ENCODE results near the gene ADCY9. TPM values are rescaled to one million over a fixed set of nuclear protein-coding genes. Genes with fewer than 3 reads are reported as not detected.

Gene ADCY9
- total and polyA plus RNA-seq, 2 donors (not counting 1 experiment from before 2014, with no cell fraction given): 1.7 to 2.1 TPM

DNA sequence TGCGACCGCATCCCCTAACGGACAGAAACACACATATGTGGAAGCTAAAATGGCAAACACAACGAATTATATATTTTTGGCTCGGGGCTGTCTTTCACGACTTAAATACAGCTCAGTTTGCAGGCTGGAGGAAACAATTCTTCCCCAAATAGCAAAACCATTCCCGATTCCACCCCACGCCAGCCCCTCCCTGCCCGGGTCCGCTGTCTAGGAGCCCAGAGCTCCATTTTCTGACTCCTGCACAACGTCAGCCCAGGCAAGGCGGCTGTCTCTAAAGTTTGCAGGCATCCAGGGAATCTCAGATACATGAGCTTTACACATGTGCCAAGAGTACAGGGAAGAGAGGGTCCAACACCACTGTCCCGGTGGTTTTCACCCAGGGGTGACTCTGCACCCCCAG is 110.5 kb downstream of the ADCY9 start:
- no peaks in the 10 kb centered on the region for H3K79me2 ChIP-seq (ENCODE audit: control insufficient read depth, insufficient read depth, low read length)
- ATAC-seq (ENCODE audit: low read depth) (no peak), DNase-seq (no peak)
- no peaks in the 10 kb centered on the region for H3K4me1 ChIP-seq (ENCODE audit: control insufficient read depth in 2 of 2, insufficient read depth in 2 of 2, low read length in 2 of 2)
- WGBS (ENCODE audit: insufficient coverage): 92% methylated on average over 13 of the region's 13 CpGs
- H3K4me2 ChIP-seq (replicated peaks; ENCODE audit: low read depth, low read length, poor library complexity, severe bottlenecking): no peak overlapping the region
- no peak overlapping the region for H3K9ac ChIP-seq (ENCODE audit: low read length)
- Mint-ChIP-seq H3K4me1 (no peaks in the 10 kb centered on the region), H3K4me3 (no peak overlapping the region), H3K27ac (no peak overlapping the region), H3K9me3 (ENCODE audit: insufficient read depth) (no peaks in the 10 kb centered on the region), H3K27me3 (no peaks in the 10 kb centered on the region)
- POLR2A ChIA-PET: no interaction called here
- H3K4me3 ChIP-seq (ENCODE audit: control extremely low read depth in 1 of 5, extremely low read depth in 1 of 5, insufficient read depth in 1 of 5, low read depth in 2 of 5, low read length in 4 of 5): no peak overlapping the region
- H2AFZ ChIP-seq (ENCODE audit: insufficient read depth, low read depth, low read length, poor library complexity, severe bottlenecking): no peak overlapping the region
- no peaks in the 10 kb centered on the region for H3K36me3 ChIP-seq (replicated peaks in 1 of 2; ENCODE audit: control extremely low read depth in 1 of 2, control insufficient read depth in 1 of 2, extremely low read depth in 1 of 2, insufficient read depth in 2 of 2, low read length in 1 of 2)
- CTCF ChIA-PET: interaction anchor here (0.5 to 1.3 kb wide), 2 partner anchors 46 to 248 kb away, joined by 3 read pairs; no protein-coding TSS in a partner anchor
- intact Hi-C loops (cut with micrococcal nuclease): no loop called here
- no peak overlapping the region for H3K27ac ChIP-seq (ENCODE audit: low read length in 2 of 2)
- H4K20me1 ChIP-seq (ENCODE audit: control insufficient read depth, insufficient read depth, low read length, poor library complexity, severe bottlenecking): no peaks in the 10 kb centered on the region
- no peaks in the 10 kb centered on the region for H3K27me3 ChIP-seq (replicated peaks in 1 of 4; ENCODE audit: control extremely low read depth in 1 of 4, control insufficient read depth in 3 of 4, insufficient read depth in 4 of 4, low read length in 3 of 4)
- no peaks in the 10 kb centered on the region for H3K9me3 ChIP-seq (ENCODE audit: control extremely low read depth in 1 of 3, control insufficient read depth in 2 of 3, insufficient read depth in 1 of 3, low read length in 2 of 3)
- TF ChIP-seq, protein P1, sequence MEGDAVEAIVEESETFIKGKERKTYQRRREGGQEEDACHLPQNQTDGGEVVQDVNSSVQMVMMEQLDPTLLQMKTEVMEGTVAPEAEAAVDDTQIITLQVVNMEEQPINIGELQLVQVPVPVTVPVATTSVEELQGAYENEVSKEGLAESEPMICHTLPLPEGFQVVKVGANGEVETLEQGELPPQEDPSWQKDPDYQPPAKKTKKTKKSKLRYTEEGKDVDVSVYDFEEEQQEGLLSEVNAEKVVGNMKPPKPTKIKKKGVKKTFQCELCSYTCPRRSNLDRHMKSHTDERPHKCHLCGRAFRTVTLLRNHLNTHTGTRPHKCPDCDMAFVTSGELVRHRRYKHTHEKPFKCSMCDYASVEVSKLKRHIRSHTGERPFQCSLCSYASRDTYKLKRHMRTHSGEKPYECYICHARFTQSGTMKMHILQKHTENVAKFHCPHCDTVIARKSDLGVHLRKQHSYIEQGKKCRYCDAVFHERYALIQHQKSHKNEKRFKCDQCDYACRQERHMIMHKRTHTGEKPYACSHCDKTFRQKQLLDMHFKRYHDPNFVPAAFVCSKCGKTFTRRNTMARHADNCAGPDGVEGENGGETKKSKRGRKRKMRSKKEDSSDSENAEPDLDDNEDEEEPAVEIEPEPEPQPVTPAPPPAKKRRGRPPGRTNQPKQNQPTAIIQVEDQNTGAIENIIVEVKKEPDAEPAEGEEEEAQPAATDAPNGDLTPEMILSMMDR (IDR thresholded peaks at IDR 0.05): no peak
- no peak for TF ChIP-seq EZH2 (IDR thresholded peaks at IDR 0.05; ENCODE audit: borderline replicate concordance, insufficient read depth, low read depth, low read length, poor library complexity, severe bottlenecking)

DNA sequence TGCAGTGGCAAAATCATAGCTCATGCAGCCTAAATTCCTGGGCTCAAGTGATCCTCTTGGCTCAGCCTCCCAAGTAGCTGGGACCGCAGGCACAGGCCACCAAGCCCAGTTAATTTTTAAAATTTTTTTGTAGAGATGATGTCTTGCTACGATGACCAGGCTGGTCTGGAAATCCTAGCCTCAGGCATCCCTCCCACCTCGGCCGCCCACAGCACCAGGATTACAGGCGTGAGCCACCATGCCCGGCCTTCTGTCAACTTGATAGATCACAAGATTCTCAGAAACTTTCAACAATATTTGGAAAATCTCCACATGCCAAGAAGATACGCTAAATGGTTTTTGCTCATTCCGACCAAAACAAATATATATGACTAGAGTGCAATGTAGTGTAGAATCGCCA is 111.0 kb downstream of the ADCY9 start:
- no peak for TF ChIP-seq EZH2 (IDR thresholded peaks at IDR 0.05; ENCODE audit: borderline replicate concordance, insufficient read depth, low read depth, low read length, poor library complexity, severe bottlenecking)
- TF ChIP-seq, protein P1 (IDR thresholded peaks at IDR 0.05): no peak
- Histone ChIP-seq H3K9me3 (ENCODE audit: control extremely low read depth in 1 of 3, control insufficient read depth in 2 of 3, insufficient read depth in 1 of 3, low read length in 2 of 3) (no peaks in the 10 kb centered on the region), H3K4me3 (ENCODE audit: control extremely low read depth in 1 of 5, extremely low read depth in 1 of 5, insufficient read depth in 1 of 5, low read depth in 2 of 5, low read length in 4 of 5) (no peak overlapping the region), H3K27ac (ENCODE audit: low read length in 2 of 2) (no peak overlapping the region), H3K36me3 (replicated peaks in 1 of 2; ENCODE audit: control extremely low read depth in 1 of 2, control insufficient read depth in 1 of 2, extremely low read depth in 1 of 2, insufficient read depth in 2 of 2, low read length in 1 of 2) (no peaks in the 10 kb centered on the region), H3K9ac (ENCODE audit: low read length) (no peak overlapping the region), H2AFZ (ENCODE audit: insufficient read depth, low read depth, low read length, poor library complexity, severe bottlenecking) (no peak overlapping the region), H3K27me3 (replicated peaks in 1 of 4; ENCODE audit: control extremely low read depth in 1 of 4, control insufficient read depth in 3 of 4, insufficient read depth in 4 of 4, low read length in 3 of 4) (no peaks in the 10 kb centered on the region), H3K79me2 (ENCODE audit: control insufficient read depth, insufficient read depth, low read length) (no peaks in the 10 kb centered on the region), H3K4me1 (ENCODE audit: control insufficient read depth in 2 of 2, insufficient read depth in 2 of 2, low read length in 2 of 2) (no peaks in the 10 kb centered on the region), H4K20me1 (ENCODE audit: control insufficient read depth, insufficient read depth, low read length, poor library complexity, severe bottlenecking) (no peaks in the 10 kb centered on the region), H3K4me2 (replicated peaks; ENCODE audit: low read depth, low read length, poor library complexity, severe bottlenecking) (no peak overlapping the region)
- DNase-seq (no peak), ATAC-seq (ENCODE audit: low read depth) (no peak)
- Mint-ChIP-seq H3K4me1 (no peaks in the 10 kb centered on the region), H3K9me3 (ENCODE audit: insufficient read depth) (no peaks in the 10 kb centered on the region), H3K27me3 (no peaks in the 10 kb centered on the region), H3K27ac (no peak overlapping the region), H3K4me3 (no peak overlapping the region)
- WGBS (ENCODE audit: insufficient coverage): 97% methylated on average over 6 of the region's 9 CpGs
- intact Hi-C loops (cut with micrococcal nuclease): no loop called here
- POLR2A ChIA-PET: no interaction called here
- CTCF ChIA-PET: interaction anchor here (1.3 to 1.5 kb wide), 2 partner anchors 22 to 248 kb away, joined by 3 to 4 read pairs; no protein-coding TSS in a partner anchor

Measured in B cell (primary cell).